Measurements from ENCODE around the gene TPMT. TPM values are rescaled to one million over a fixed set of nuclear protein-coding genes. Genes with fewer than 3 reads are reported as not detected.
"Not testable (repeated sequence)": the region's sequence is repeated elsewhere in the genome, so short reads cannot be mapped to it uniquely, and the experiment has no call there.

Gene TPMT
- total RNA-seq, 1 donor from 2014 or later: 8.2 TPM

DNA sequence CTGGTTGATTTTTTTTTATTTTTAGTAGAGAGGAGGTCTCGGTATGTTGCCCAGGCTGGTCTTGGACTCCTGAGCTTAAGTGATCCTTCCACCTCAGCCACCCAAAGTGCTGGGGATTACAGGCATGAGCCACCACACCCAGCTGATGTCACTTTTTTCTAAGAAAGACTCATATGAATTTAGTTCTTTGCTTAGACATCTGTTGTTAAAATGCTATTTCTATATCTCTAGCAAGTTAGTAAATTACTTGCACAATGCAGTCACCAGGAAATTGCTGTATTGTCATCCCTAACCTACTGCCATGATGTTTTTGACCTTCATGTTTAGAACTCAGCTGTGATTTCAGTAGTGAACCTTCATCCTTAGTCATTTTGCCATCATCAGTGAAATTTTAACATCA is 6.0 kb upstream of the TPMT start:
- no peaks in the 10 kb centered on the region for H3K27me3 Mint-ChIP-seq
- H3K4me3 Mint-ChIP-seq (ENCODE audit: low read depth): no peak overlapping the region
- H3K36me3 Mint-ChIP-seq (ENCODE audit: insufficient read depth): peaks cover 12% of the 10 kb centered on the region
- H3K4me1 Mint-ChIP-seq (ENCODE audit: low read depth): peaks cover 3% of the 10 kb centered on the region
- no peaks in the 10 kb centered on the region for H3K9me3 Mint-ChIP-seq (ENCODE audit: low read depth)
- TF ChIP-seq, protein P1, sequence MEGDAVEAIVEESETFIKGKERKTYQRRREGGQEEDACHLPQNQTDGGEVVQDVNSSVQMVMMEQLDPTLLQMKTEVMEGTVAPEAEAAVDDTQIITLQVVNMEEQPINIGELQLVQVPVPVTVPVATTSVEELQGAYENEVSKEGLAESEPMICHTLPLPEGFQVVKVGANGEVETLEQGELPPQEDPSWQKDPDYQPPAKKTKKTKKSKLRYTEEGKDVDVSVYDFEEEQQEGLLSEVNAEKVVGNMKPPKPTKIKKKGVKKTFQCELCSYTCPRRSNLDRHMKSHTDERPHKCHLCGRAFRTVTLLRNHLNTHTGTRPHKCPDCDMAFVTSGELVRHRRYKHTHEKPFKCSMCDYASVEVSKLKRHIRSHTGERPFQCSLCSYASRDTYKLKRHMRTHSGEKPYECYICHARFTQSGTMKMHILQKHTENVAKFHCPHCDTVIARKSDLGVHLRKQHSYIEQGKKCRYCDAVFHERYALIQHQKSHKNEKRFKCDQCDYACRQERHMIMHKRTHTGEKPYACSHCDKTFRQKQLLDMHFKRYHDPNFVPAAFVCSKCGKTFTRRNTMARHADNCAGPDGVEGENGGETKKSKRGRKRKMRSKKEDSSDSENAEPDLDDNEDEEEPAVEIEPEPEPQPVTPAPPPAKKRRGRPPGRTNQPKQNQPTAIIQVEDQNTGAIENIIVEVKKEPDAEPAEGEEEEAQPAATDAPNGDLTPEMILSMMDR (IDR thresholded peaks at IDR 0.05; ENCODE audit: unreplicated experiment): no peak
- no peak for DNase-seq (ENCODE audit: low spot score, unreplicated experiment)
- no peak overlapping the region for H3K27ac Mint-ChIP-seq

DNA sequence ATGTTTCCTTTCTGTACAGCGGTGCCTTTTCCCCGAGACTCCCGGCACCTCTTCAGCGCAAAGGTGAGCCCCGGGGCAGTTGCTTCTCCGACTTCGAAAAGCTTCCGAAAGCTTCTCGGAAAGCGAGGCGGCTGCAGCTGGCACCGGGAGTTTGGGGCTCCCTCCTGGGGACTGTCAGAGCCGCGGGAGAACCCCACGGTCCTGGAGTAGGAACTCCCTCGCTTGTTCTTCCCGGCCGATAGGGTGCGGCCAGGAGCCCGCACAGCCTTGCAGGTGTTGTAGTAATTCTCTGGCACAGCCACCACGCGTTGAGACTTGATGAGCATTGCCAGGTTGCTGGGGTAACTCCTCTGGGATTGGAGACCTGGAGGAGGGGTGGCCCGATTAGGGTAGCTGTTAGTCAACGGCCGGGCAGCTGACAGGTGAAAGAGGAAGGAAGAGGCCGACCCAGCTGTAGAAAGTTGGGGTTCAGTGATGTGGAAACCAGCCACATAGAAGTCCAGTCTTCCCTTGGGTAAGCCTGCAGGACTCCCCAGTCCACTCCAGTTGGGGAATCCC is 1.1 kb upstream of the TPMT start:
- H3K9me3 Mint-ChIP-seq (ENCODE audit: low read depth): no peaks in the 10 kb centered on the region
- H3K4me1 Mint-ChIP-seq (ENCODE audit: low read depth): peaks cover 23% of the 10 kb centered on the region
- peaks cover 1% of the 10 kb centered on the region for H3K36me3 Mint-ChIP-seq (ENCODE audit: insufficient read depth)
- DNase-seq (ENCODE audit: low spot score, unreplicated experiment): peak; percentile 53
- TF ChIP-seq, protein P1 (IDR thresholded peaks at IDR 0.05; ENCODE audit: unreplicated experiment): peak; percentile 52
- peak overlapping the region; percentile 98 for H3K4me3 Mint-ChIP-seq (ENCODE audit: low read depth)
- no peaks in the 10 kb centered on the region for H3K27me3 Mint-ChIP-seq
- H3K27ac Mint-ChIP-seq: peak overlapping the region; percentile 95

DNA sequence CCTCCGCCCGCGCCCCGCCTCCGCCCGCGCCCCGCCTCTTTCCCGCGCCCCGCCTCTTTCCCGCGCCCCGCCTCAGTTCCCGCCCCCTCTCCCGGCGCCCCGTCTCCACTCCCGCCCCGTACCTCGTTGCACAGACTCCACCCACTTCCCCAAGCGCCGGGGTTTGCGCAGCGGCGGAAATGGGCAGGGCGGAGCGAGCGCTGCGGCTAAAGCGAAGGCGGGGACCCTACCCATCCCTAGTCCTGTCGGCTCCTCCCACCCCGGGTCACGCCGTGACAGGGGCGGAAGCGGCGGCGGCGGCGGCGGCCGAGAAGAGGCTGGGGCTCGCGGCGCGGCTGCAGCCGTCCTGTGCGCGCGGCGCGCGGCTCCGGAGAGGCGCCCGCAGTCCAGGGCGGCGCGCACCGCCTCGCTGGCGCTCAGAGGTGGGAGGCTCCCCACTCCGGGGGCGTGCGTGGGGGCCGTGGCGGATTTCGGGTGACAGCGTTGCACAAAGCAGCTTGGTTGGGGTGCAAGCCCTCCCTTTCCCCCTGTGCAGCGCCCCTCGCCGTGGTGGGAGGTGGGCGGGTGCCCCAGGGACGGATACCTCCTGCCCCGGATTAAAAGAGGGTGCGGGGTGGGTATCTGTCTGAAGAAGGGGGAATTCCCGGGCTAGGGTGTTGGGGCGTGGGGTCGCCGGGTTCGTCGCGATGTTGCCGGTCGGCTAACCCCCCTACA is 430 bp upstream of the TPMT start, which contains the start of gene KDM1B:
KDM1B (plus strand) TSS at position 273 of the 714 bp plus-strand sequence. CDS start 4,474 bp downstream, outside the sequence.
- no peaks in the 10 kb centered on the region for H3K9me3 Mint-ChIP-seq (ENCODE audit: low read depth)
- peaks cover 1% of the 10 kb centered on the region for H3K36me3 Mint-ChIP-seq (ENCODE audit: insufficient read depth)
- TF ChIP-seq, protein P1 (IDR thresholded peaks at IDR 0.05; ENCODE audit: unreplicated experiment): no peak
- peaks cover 23% of the 10 kb centered on the region for H3K4me1 Mint-ChIP-seq (ENCODE audit: low read depth)
- H3K4me3 Mint-ChIP-seq (ENCODE audit: low read depth): peak within 1 kb of the TSS; percentile 98
- H3K27ac Mint-ChIP-seq: peak within 1 kb of the TSS; percentile 99
- H3K27me3 Mint-ChIP-seq: no peaks in the 10 kb centered on the region
- DNase-seq (ENCODE audit: low spot score, unreplicated experiment): peak; percentile 97

DNA sequence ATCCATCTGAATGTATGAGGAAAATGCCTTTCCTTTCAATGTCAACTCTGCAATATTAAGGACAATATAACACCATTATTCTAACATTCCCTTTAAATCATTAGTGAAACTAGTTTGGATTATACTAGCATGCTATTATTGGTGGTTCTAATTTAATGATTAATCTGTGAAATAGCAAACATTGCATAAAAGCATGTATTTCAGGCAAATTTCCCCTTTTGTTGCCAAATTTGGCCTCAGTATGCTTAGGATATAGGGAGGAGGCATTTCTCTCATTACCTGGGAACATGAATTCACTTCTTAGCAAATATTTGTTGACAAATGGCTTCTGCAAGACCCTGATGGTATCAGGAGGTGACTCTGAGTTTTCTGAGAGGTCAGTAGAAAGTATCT is 1.6 kb downstream of the TPMT start:
- H3K36me3 Mint-ChIP-seq (ENCODE audit: insufficient read depth): peaks cover 1% of the 10 kb centered on the region
- no peaks in the 10 kb centered on the region for H3K27me3 Mint-ChIP-seq
- H3K4me3 Mint-ChIP-seq (ENCODE audit: low read depth): no peak overlapping the region
- TF ChIP-seq, protein P1 (IDR thresholded peaks at IDR 0.05; ENCODE audit: unreplicated experiment): no peak
- H3K4me1 Mint-ChIP-seq (ENCODE audit: low read depth): peaks cover 23% of the 10 kb centered on the region
- DNase-seq (ENCODE audit: low spot score, unreplicated experiment): no peak
- peak overlapping the region; percentile 77 for H3K27ac Mint-ChIP-seq
- H3K9me3 Mint-ChIP-seq (ENCODE audit: low read depth): no peaks in the 10 kb centered on the region

DNA sequence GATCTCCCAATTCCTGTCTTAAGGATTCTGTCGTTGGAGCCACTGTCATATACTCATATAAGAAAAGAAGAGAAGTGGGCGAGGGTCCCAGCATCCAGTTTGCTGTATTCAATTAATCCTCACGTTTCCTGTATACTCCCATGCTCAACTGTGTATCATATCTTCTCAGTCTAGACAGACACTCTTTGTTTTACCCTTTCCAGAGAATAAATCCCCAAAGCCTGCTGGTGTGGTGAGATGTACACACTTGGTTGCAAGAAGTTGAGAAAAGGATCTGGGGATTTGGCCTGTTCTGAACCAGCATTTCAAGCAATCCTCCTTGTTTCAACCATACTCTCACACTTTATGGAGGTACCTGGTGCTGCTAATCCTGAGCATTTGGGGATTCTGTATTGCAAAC is 3.1 kb downstream of the TPMT start:
- H3K4me3 Mint-ChIP-seq (ENCODE audit: low read depth): no peak overlapping the region
- H3K9me3 Mint-ChIP-seq (ENCODE audit: low read depth): no peaks in the 10 kb centered on the region
- no peak overlapping the region for H3K27ac Mint-ChIP-seq
- H3K27me3 Mint-ChIP-seq: no peaks in the 10 kb centered on the region
- TF ChIP-seq, protein P1 (IDR thresholded peaks at IDR 0.05; ENCODE audit: unreplicated experiment): no peak
- H3K36me3 Mint-ChIP-seq (ENCODE audit: insufficient read depth): peaks cover 3% of the 10 kb centered on the region
- peaks cover 23% of the 10 kb centered on the region for H3K4me1 Mint-ChIP-seq (ENCODE audit: low read depth)
- no peak for DNase-seq (ENCODE audit: low spot score, unreplicated experiment)

DNA sequence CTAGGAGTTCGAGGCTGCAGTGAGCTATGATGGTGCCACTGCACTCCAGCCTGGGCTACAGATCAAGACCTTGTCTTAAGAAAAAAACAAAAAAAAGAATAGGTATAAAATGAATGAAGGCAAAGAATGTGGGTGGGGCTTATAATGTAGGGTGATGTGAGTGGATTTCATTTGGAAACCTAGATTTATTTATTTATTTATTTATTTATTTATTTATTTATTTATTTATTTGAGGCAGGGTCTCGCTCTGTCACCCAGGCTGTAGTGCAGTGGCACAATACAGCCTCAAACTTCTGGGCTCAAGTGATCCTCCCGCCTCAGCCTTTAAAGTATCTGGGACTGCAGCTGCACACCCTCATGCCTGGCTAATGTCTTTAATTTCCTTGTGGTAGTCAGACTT is 3.5 kb downstream of the TPMT start:
- not testable (repeated sequence) for H3K27ac Mint-ChIP-seq; H3K36me3 Mint-ChIP-seq (ENCODE audit: insufficient read depth); H3K9me3 Mint-ChIP-seq (ENCODE audit: low read depth); H3K4me3 Mint-ChIP-seq (ENCODE audit: low read depth); DNase-seq (ENCODE audit: low spot score, unreplicated experiment); H3K27me3 Mint-ChIP-seq
- H3K4me1 Mint-ChIP-seq (ENCODE audit: low read depth): peaks cover 23% of the 10 kb centered on the region

Measured in progenitor cell of endocrine pancreas (in vitro differentiated cells).